GM23248 (cell line): ENCODE measurements around the gene HES2. TPM values are rescaled to one million over a fixed set of nuclear protein-coding genes. Genes with fewer than 3 reads are reported as not detected.

Experiments
- DNase-seq: peaks from one replicate; pipeline ENCODE4 v3.0.0-alpha.2; 2015
- H2AFZ ChIP-seq: fragments of 200-600 bp; sonication (generic); 2 replicates; pipeline ENCODE4 v1.6.1; 2016; ENCODE audit warnings: antibody characterized with exemption
- H3F3A ChIP-seq: fragments of 200-600 bp; sonication (generic); 2 replicates; pipeline ENCODE4 v1.6.1; 2016; ENCODE audit warnings: mild to moderate bottlenecking, antibody characterized with exemption, mixed run types; ENCODE audit not compliant: insufficient read depth
- H3K27ac ChIP-seq: fragments of 200-600 bp; sonication (generic); 2 replicates; pipeline ENCODE4 v1.5.1; 2016; ENCODE audit warnings: mild to moderate bottlenecking
- H3K27me3 ChIP-seq: fragments of 200-600 bp; sonication (generic); replicated peaks from 2 replicates; pipeline ENCODE4 v1.6.1; 2016; ENCODE audit warnings: mild to moderate bottlenecking; ENCODE audit not compliant: insufficient read depth
- H3K36me3 ChIP-seq: fragments of 200-600 bp; sonication (generic); 2 replicates; pipeline ENCODE4 v1.6.1; 2016; ENCODE audit warnings: low read depth, mild to moderate bottlenecking
- H3K4me1 ChIP-seq: fragments of 200-600 bp; sonication (generic); 2 replicates; pipeline ENCODE4 v1.6.1; 2016; ENCODE audit warnings: mild to moderate bottlenecking; ENCODE audit not compliant: insufficient read depth
- H3K4me2 ChIP-seq: fragments of 200-600 bp; sonication (generic); one replicate; pipeline ENCODE4 v1.6.1; 2016; ENCODE audit warnings: mild to moderate bottlenecking; ENCODE audit not compliant: unreplicated experiment
- H3K4me3 ChIP-seq: fragments of 200-600 bp; sonication (generic); 2 replicates; pipeline ENCODE4 v1.5.1; 2016; ENCODE audit warnings: mild to moderate bottlenecking
- H3K79me2 ChIP-seq: fragments of 200-600 bp; sonication (generic); 2 replicates; pipeline ENCODE4 v1.6.1; 2016; ENCODE audit warnings: mild to moderate bottlenecking; ENCODE audit not compliant: insufficient read depth
- H3K9ac ChIP-seq: fragments of 200-600 bp; sonication (generic); 2 replicates; pipeline ENCODE4 v1.6.1; 2016; ENCODE audit warnings: mild to moderate bottlenecking
- H3K9me2 ChIP-seq: fragments of 200-600 bp; sonication (generic); 2 replicates; pipeline ENCODE4 v1.6.1; 2016; ENCODE audit warnings: mixed run types, mild to moderate bottlenecking, moderate library complexity; ENCODE audit not compliant: insufficient read depth
- H3K9me3 ChIP-seq: fragments of 200-600 bp; sonication (generic); one replicate; pipeline ENCODE4 v1.6.1; 2017; ENCODE audit warnings: low read depth
- H4K20me1 ChIP-seq: fragments of 200-600 bp; sonication (generic); 2 replicates; pipeline ENCODE4 v1.6.0; 2016; ENCODE audit not compliant: insufficient read depth
- EZH2 ChIP-seq: fragments of 200-600 bp; sonication (generic); IDR thresholded peaks from 2 replicates; pipeline ENCODE4 v1.6.1; 2018; ENCODE audit warnings: antibody characterized with exemption, mild to moderate bottlenecking; ENCODE audit not compliant: insufficient read depth, poor library complexity, severe bottlenecking
- EZH2phosphoT487 ChIP-seq: fragments of 200-600 bp; sonication (generic); IDR thresholded peaks from 2 replicates; pipeline ENCODE4 v1.6.1; 2018; ENCODE audit warnings: antibody characterized with exemption, moderate library complexity, mild to moderate bottlenecking, low read depth; ENCODE audit not compliant: insufficient read depth
- WGBS, 2 experiments: methylation state at CpG; one replicate each; pipeline ENCODE4 v1.1.6; 2015 to 2017; ENCODE audit warnings: low lambda C conversion rate in 2 of 2, low coverage in 1 of 2; ENCODE audit errors: missing lambda C conversion rate in 2 of 2; 5-methylcytosine and 5-hydroxymethylcytosine counted together
- in situ Hi-C: fragments of 300-500 bp; cut with MboI; formaldehyde crosslinking; loops from 2 replicates; pipeline ENCODE4 v1.15.0; 2020
- polyA plus RNA-seq: library from polyadenylated mRNA; unstranded; fragments of >200 nt; fragmentation: Nextera tagmentation; extraction: Ambion mirVana; gene quantifications from 2 replicates; pipeline ENCODE4 v1.2.1, GENCODE V29; 2016
- total RNA-seq: library from RNA; depleted of rRNA; stranded (reverse); fragments of >200 nt; shearing (Covaris generic); gene quantifications from 2 replicates; pipeline ENCODE4 v1.2.3, GENCODE V29; 2014

The HES2 gene
- total and polyA plus RNA-seq, 2 experiments from 2014 or later: not detected

GRCh38 chr1:6416906-6417305 is 2.8 kb downstream of the HES2 start:
- Histone ChIP-seq H3K27me3 (peaks cover 69% of the 10 kb centered on the region), H3K9me3 (no peaks in the 10 kb centered on the region)

GRCh38 chr1:6416295-6416656 is 3.4 kb downstream of the HES2 start:
- TF ChIP-seq EZH2phosphoT487: no peak
- no peak for TF ChIP-seq EZH2
- no peaks in the 10 kb centered on the region for H3K9me2 ChIP-seq
- 78 to 83% methylated on average over 8 of the region's 8 CpGs for WGBS, 2 experiments
- H3K4me2 ChIP-seq: no peak overlapping the region
- H3K27me3 ChIP-seq: peaks cover 69% of the 10 kb centered on the region
- no peaks in the 10 kb centered on the region for H3F3A ChIP-seq
- H3K79me2 ChIP-seq: no peaks in the 10 kb centered on the region
- in situ Hi-C loops: no loop called here
- no peak overlapping the region for H3K27ac ChIP-seq
- no peak overlapping the region for H2AFZ ChIP-seq
- DNase-seq: no peak
- no peaks in the 10 kb centered on the region for H3K36me3 ChIP-seq
- H4K20me1 ChIP-seq: no peaks in the 10 kb centered on the region
- peaks cover 10% of the 10 kb centered on the region; the same call in 1 of the 2 replicates for H3K4me1 ChIP-seq
- H3K9me3 ChIP-seq: no peaks in the 10 kb centered on the region
- H3K9ac ChIP-seq: no peak overlapping the region
- H3K4me3 ChIP-seq: no peak overlapping the region

More at GRCh38 chr1:6416906-6417305, 2.8 kb downstream of the HES2 start:
- Histone ChIP-seq H3K36me3 (no peaks in the 10 kb centered on the region), H3K9ac (no peak overlapping the region), H3K9me2 (no peaks in the 10 kb centered on the region), H3K4me2 (no peak overlapping the region), H3K4me3 (no peak overlapping the region), H3K4me1 (peaks cover 10% of the 10 kb centered on the region; the same call in 1 of the 2 replicates), H4K20me1 (no peaks in the 10 kb centered on the region), H3F3A (no peaks in the 10 kb centered on the region), H3K27ac (no peak overlapping the region), H3K79me2 (no peaks in the 10 kb centered on the region), H2AFZ (no peak overlapping the region)
- TF ChIP-seq EZH2 (no peak), EZH2phosphoT487 (no peak)
- in situ Hi-C loops: no loop called here
- DNase-seq: no peak
- WGBS, 2 experiments: 43 to 46% methylated on average over 5 of the region's 5 CpGs

- Histone ChIP-seq H3K9ac (no peak overlapping the region), H4K20me1 (no peaks in the 10 kb centered on the region), H3K4me1 (peaks cover 7% of the 10 kb centered on the region; the same call in 1 of the 2 replicates), H3K9me2 (no peaks in the 10 kb centered on the region), H3K79me2 (no peaks in the 10 kb centered on the region), H3K4me3 (no peak overlapping the region), H3K27me3 (peaks cover 59% of the 10 kb centered on the region), H3F3A (no peaks in the 10 kb centered on the region), H3K9me3 (no peaks in the 10 kb centered on the region), H3K4me2 (peak overlapping the region; percentile 28), H3K27ac (no peak overlapping the region), H3K36me3 (no peaks in the 10 kb centered on the region), H2AFZ (peak overlapping the region; percentile 51; the same call in 1 of the 2 replicates)
- in situ Hi-C loops: no loop called here
- no peak for TF ChIP-seq EZH2phosphoT487
- no peak for TF ChIP-seq EZH2
- 42 to 46% methylated on average over 17 of the region's 17 CpGs for WGBS, 2 experiments
- peak; percentile 50 for DNase-seq
Observed at GRCh38 chr1:6414881-6415626, 4.7 kb downstream of the HES2 start.

GRCh38 chr1:6414443-6414844 is 5.3 kb downstream of the HES2 start:
- Histone ChIP-seq H3K4me1 (0 out of 2 replicates have a peak, but pooled peaks cover 5% of the 10 kb centered on the region), H3K36me3 (no peaks in the 10 kb centered on the region), H3K9me3 (no peaks in the 10 kb centered on the region), H3K9ac (no peak overlapping the region), H4K20me1 (no peaks in the 10 kb centered on the region), H3K79me2 (no peaks in the 10 kb centered on the region), H2AFZ (peak overlapping the region; percentile 51), H3K9me2 (no peaks in the 10 kb centered on the region), H3K4me3 (peak overlapping the region; percentile 44; the same call in 1 of the 2 replicates), H3K4me2 (peak overlapping the region; percentile 28), H3K27me3 (peaks cover 54% of the 10 kb centered on the region), H3K27ac (no peak overlapping the region), H3F3A (no peaks in the 10 kb centered on the region)
- in situ Hi-C loops: no loop called here
- 10 to 11% methylated on average over 15 of the region's 15 CpGs for WGBS, 2 experiments
- no peak for TF ChIP-seq EZH2phosphoT487
- TF ChIP-seq EZH2: no peak
- DNase-seq: peak; percentile 74
